ENCODE data around the gene KIAA0408. TPM values are rescaled to one million over a fixed set of nuclear protein-coding genes. Genes with fewer than 3 reads are reported as not detected.

The KIAA0408 gene
- total RNA-seq, 1 experiment from 2014 or later, result 0.25 TPM

DNA sequence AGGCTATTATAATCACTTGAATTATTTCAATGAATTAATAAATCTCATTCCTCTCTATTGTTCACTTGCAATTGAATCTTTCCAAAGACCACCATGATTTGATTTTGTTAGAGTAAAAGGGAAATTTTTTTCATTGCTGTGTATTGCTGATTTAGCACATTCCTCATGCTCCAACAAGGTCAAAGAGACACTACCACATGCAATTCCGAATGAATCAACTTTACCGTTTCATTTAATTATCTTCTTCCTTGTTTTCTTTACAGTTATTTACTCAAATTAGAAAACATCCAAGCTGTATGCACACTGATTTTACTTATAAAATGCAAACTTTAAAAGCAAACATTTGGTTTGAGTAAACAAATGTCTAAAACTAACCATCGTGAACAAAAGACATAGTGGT, 967 bp downstream of the KIAA0408 start:
- no TSS peak for BruUV-seq (replicated peaks)
- ATAC-seq, result no peak
- Histone ChIP-seq H3K36me3 (ENCODE audit: control insufficient read depth in 1 of 2, insufficient read depth in 2 of 2, low read length in 2 of 2) (no peaks in the 10 kb centered on the region), H3K27ac (ENCODE audit: low read depth, low read length) (no peak overlapping the region), H3K9me2 (ENCODE audit: insufficient read depth) (no peaks in the 10 kb centered on the region), H3K4me2 (ENCODE audit: low read length) (no peak overlapping the region), H3K4me3 (replicated peaks in 1 of 2; ENCODE audit: low read depth in 1 of 2, low read length in 2 of 2) (no peak overlapping the region), H3K9me3 (ENCODE audit: control insufficient read depth in 1 of 2, insufficient read depth in 1 of 2, low read depth in 1 of 2, low read length in 2 of 2) (no peaks in the 10 kb centered on the region), H3K27me3 (ENCODE audit: insufficient read depth, low read length) (no peaks in the 10 kb centered on the region), H3K79me2 (ENCODE audit: insufficient read depth, low read length) (no peaks in the 10 kb centered on the region), H4K20me1 (ENCODE audit: insufficient read depth) (no peaks in the 10 kb centered on the region), H3K4me1 (ENCODE audit: control insufficient read depth in 1 of 2, insufficient read depth in 2 of 2, low read length in 2 of 2) (no peaks in the 10 kb centered on the region), H3K9ac (ENCODE audit: low read length) (no peak overlapping the region), H2AFZ (ENCODE audit: low read depth, low read length, poor library complexity, severe bottlenecking) (no peak overlapping the region)
- no peak for DNase-seq (ENCODE audit: low read depth, low spot score)
- ChIA-PET POLR2A (no interaction called here), CTCF (no interaction called here), RAD21 (ENCODE audit: low non-redundant PET in 1 of 2, low total read pairs in 2 of 2, uncharacterized antibody in 2 of 2, unreplicated experiment in 2 of 2) (no interaction called here)
- TF ChIP-seq SIN3A (IDR thresholded peaks at IDR 0.05; ENCODE audit: low read depth) (no peak), RAD21 (IDR thresholded peaks at IDR 0.05; ENCODE audit: low read depth) (no peak), EZH2 (IDR thresholded peaks at IDR 0.05) (no peak), YY1 (IDR thresholded peaks at IDR 0.05; ENCODE audit: extremely low read depth, insufficient replicate concordance, low read depth, low read length) (no peak), EZH2phosphoT487 (IDR thresholded peaks at IDR 0.05; ENCODE audit: borderline replicate concordance) (no peak), POLR2A (IDR thresholded peaks at IDR 0.05; ENCODE audit: borderline replicate concordance, extremely low read depth, insufficient read depth, insufficient read length) (no peak), SRF (IDR thresholded peaks at IDR 0.05; ENCODE audit: low read depth) (no peak), TCF7L2 (IDR thresholded peaks at IDR 0.05; ENCODE audit: borderline replicate concordance, extremely low read depth, insufficient read depth, insufficient read length) (no peak)
- TF ChIP-seq, protein P1, sequence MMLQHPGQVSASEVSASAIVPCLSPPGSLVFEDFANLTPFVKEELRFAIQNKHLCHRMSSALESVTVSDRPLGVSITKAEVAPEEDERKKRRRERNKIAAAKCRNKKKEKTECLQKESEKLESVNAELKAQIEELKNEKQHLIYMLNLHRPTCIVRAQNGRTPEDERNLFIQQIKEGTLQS (IDR thresholded peaks at IDR 0.05), result no peak
- TF ChIP-seq, protein P2, sequence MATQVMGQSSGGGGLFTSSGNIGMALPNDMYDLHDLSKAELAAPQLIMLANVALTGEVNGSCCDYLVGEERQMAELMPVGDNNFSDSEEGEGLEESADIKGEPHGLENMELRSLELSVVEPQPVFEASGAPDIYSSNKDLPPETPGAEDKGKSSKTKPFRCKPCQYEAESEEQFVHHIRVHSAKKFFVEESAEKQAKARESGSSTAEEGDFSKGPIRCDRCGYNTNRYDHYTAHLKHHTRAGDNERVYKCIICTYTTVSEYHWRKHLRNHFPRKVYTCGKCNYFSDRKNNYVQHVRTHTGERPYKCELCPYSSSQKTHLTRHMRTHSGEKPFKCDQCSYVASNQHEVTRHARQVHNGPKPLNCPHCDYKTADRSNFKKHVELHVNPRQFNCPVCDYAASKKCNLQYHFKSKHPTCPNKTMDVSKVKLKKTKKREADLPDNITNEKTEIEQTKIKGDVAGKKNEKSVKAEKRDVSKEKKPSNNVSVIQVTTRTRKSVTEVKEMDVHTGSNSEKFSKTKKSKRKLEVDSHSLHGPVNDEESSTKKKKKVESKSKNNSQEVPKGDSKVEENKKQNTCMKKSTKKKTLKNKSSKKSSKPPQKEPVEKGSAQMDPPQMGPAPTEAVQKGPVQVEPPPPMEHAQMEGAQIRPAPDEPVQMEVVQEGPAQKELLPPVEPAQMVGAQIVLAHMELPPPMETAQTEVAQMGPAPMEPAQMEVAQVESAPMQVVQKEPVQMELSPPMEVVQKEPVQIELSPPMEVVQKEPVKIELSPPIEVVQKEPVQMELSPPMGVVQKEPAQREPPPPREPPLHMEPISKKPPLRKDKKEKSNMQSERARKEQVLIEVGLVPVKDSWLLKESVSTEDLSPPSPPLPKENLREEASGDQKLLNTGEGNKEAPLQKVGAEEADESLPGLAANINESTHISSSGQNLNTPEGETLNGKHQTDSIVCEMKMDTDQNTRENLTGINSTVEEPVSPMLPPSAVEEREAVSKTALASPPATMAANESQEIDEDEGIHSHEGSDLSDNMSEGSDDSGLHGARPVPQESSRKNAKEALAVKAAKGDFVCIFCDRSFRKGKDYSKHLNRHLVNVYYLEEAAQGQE (IDR thresholded peaks at IDR 0.05; ENCODE audit: low read depth), result no peak
- TF ChIP-seq, protein P3, sequence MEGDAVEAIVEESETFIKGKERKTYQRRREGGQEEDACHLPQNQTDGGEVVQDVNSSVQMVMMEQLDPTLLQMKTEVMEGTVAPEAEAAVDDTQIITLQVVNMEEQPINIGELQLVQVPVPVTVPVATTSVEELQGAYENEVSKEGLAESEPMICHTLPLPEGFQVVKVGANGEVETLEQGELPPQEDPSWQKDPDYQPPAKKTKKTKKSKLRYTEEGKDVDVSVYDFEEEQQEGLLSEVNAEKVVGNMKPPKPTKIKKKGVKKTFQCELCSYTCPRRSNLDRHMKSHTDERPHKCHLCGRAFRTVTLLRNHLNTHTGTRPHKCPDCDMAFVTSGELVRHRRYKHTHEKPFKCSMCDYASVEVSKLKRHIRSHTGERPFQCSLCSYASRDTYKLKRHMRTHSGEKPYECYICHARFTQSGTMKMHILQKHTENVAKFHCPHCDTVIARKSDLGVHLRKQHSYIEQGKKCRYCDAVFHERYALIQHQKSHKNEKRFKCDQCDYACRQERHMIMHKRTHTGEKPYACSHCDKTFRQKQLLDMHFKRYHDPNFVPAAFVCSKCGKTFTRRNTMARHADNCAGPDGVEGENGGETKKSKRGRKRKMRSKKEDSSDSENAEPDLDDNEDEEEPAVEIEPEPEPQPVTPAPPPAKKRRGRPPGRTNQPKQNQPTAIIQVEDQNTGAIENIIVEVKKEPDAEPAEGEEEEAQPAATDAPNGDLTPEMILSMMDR (IDR thresholded peaks at IDR 0.05 in 2 of 3, conservative IDR thresholded peaks at IDR 0.05 in 1 of 3; ENCODE audit: borderline replicate concordance in 1 of 3, insufficient read depth in 1 of 3, low read depth in 2 of 3, low read length in 2 of 3), result no peak
- TF ChIP-seq, protein P4, sequence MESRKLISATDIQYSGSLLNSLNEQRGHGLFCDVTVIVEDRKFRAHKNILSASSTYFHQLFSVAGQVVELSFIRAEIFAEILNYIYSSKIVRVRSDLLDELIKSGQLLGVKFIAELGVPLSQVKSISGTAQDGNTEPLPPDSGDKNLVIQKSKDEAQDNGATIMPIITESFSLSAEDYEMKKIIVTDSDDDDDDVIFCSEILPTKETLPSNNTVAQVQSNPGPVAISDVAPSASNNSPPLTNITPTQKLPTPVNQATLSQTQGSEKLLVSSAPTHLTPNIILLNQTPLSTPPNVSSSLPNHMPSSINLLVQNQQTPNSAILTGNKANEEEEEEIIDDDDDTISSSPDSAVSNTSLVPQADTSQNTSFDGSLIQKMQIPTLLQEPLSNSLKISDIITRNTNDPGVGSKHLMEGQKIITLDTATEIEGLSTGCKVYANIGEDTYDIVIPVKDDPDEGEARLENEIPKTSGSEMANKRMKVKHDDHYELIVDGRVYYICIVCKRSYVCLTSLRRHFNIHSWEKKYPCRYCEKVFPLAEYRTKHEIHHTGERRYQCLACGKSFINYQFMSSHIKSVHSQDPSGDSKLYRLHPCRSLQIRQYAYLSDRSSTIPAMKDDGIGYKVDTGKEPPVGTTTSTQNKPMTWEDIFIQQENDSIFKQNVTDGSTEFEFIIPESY (IDR thresholded peaks at IDR 0.05; ENCODE audit: extremely low read depth, insufficient replicate concordance, low read length), result no peak
- TF ChIP-seq, protein P5, sequence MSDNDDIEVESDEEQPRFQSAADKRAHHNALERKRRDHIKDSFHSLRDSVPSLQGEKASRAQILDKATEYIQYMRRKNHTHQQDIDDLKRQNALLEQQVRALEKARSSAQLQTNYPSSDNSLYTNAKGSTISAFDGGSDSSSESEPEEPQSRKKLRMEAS (IDR thresholded peaks at IDR 0.05), result no peak
- intact Hi-C loops (cut with micrococcal nuclease), result no loop called here
